Measurements from ENCODE around the gene ERCC5.

ERCC5 gene

DNA sequence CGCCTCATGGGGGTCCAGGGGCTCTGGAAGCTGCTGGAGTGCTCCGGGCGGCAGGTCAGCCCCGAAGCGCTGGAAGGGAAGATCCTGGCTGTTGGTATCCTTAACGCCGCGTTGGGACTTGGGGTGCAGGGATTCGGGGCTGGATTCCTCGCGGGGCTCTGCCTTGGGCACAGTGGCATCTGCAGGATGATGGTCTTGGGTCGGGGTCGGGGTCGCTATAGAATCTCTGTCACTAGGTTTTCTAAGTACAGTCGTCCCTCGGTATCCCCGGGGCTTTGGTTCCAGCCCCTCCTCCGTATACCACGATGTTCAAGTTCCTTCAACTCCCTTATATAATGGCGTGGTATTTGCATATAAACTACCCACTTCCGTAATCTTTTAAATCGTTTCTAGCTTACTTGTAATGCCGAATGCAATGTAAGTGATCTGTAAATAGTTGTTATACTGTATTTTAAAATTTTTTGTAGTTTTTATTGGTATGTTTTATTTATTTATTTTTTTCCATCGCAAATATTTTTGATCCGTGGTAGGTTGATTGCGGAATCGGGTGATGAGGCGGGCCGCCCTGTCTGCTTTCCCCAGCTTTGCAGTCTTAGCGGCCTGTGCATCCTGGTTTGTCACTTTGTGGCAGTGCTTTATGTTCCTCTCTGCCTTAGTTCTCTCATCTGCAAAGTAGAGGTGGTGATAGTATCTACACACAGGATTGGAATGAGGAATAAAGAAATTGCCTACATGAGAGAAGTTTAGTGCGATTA lies 606 bp downstream of the ERCC5 start:
- FAIRE-seq: no peak

DNA sequence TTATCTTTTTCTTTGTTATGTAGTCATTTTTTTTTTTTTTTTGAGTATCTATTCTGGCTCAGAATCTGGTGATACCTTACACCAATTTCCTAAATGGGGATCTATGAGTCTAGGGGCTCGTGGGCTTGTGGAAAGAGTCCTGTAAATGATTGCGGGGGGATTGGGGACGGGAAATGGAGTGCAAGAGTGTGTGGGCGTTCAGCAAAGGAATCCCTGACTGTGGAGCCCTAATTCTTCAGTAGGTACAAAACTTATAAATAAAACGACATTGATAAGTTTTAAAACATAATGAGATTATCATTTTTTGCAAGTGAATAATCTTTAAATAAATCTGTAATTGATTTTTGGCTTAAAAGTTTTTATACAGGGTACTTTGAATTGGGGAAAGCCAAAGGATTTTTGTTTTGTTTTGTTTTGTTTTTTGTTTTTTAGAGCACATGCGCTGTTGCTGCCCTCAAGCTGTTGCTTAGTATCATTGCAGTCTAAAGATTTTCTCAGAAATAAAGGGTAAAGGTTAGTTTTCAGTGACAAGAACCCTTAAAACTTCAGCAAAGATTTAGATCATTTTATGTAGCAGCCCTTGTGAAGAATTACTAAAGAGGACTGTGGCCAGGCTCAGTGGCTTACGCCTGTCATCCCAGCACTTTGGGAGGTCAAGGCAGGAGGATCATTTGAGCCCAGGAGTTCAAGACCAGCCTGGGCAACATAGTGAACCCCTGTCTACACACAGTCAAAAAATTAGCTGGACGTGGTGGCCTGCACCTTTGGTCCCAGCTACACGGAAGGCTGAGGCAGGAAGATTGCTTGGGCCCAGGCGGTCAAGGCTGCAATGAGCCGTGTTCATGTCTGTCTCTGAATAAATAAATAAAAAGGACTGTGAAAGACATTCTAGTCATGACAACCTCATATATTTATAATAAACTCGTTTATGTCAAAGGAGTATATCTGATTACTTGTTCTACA lies 1.7 kb downstream of the ERCC5 start:
- FAIRE-seq: peak; percentile 77

DNA sequence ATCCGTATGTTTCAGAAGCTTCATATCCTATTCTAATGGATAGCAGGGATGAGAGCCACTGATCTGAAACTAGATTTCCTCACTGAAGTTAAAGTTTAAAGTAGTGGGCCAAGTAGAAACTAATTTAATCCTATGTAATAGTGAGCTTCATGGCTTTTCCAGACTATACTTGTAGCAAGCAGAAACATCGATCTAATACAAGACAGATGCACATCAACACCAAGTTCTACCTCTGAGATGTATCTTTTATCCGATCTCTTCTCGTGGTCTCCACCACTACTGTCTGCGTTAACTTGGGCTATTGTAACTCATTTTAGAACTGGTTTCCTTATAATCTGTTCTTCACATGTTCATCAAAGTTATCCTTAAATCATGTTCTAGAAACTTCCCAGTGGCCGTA lies 3.1 kb downstream of the ERCC5 start:
- FAIRE-seq: no peak

DNA sequence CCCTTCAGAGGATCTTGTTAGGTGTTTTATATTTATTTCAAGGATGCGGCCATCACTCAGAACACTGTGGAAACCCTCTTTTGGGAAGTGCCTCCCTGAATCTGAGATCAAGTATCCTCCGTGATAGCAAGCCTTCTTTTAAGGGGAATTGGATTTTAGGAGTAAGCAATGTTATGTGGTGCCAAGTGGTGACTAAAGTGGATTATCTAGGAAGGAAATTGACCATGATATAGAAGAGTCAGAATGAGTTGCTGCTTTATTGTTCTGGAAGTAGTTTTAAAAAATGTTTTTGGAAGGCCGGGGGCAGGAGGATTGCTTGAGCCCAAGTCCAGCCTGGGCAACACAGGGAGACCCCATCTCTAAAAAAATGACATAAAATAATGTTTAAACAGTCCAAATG lies 6.7 kb downstream of the ERCC5 start:
- FAIRE-seq: no peak

DNA sequence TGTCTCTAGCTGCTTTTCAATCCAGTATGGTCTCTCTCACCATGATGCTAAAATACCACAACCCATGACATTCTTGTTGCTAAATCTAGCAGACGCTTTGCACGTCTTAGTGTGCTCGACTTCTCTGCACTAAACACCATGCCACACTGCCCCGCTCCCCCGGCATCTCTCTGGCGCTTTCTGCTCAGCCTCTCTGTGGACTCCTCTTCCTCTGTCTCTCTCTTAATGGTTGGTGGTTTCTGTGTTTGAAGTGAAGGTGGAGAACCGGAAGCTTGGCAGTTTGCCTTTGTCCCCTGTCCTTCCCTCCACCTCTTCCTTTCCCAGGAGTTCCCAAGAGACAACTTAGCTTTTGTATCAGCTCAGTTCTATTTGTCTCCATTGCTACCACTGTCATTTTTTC lies 8.8 kb downstream of the ERCC5 start:
- FAIRE-seq: no peak

DNA sequence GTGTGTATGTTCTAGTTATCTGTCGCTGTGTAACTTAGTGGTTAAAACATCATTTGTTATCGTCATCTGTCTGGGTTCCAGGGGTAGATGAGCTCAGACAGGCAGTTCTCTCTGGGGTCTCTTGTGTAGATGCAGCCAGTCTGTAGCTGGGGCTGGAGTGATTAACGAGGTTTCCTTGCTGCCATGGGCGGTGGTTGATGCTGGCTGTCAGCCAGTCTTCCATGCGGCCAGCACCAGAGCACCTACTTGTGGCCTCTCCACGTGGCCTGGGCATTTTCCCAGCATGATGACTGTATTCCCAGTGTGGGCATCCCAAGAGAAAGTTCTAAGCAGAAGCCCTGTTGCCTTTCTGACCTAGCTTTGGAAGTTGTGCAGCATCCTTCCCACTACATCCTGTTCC lies 10.7 kb downstream of the ERCC5 start:
- FAIRE-seq: no peak

DNA sequence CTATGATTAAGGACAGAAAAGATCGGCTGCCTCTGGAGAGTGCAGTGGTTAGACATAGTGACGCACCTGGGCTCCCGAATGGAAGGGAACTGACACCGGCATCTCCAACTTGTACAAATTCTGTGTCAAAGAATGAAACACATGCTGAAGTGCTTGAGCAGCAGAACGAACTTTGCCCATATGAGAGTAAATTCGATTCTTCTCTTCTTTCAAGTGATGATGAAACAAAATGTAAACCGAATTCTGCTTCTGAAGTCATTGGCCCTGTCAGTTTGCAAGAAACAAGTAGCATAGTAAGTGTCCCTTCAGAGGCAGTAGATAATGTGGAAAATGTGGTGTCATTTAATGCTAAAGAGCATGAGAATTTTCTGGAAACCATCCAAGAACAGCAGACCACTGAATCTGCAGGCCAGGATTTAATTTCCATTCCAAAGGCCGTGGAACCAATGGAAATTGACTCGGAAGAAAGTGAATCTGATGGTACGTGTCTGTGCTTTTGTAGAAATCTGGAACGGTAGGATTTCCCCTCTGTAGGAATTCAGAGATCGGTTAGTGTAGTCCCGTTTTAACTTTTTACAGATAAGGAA lies 16.9 kb downstream of the ERCC5 start:
- FAIRE-seq: no peak

DNA sequence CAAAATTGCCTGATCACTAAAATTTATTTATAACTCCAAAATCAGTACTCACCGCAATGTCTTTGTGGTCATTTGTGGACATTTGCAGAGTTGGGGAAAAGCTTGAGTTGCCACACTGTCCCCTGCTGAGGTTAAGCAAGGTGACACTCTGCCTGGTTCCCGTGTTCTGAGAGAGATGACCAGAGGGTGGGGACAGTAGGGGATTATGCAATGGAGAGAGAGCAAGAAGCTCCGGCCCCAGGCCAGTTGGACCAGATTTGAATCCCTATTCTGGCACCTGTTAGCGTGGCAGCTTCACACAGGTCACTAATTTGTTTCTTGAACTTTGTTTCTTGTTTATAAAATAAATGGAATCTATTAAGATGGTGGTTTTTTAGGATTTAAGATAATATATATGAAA lies 17.8 kb downstream of the ERCC5 start:
- no peak for FAIRE-seq

DNA sequence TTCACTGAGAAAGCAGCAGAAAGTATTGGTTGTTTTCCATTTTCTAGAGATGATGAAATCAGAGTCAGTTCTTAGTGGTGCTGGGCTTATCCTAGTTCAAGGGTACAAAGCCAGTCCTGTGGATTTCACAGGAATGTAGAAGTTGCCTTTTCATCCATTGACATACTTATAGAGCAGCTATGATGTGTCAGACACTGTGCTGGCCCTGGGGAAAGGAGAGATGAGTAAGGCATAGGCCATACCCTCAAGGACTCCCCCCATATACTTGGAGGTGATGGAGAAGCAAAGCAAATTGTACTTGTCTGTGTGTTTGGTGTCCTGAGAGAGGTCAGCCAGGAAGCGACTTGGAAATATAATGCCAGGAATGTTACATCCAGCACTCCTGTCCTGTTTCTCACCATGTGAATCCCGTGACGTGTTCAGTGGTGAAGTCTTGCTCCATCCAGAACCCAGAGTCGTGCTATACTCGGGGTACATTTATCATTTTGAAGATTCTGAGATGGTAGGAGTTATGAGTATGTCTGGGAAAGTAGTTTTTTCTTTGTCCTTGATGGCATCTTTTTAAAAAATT lies 22.6 kb downstream of the ERCC5 start:
- FAIRE-seq: no peak

DNA sequence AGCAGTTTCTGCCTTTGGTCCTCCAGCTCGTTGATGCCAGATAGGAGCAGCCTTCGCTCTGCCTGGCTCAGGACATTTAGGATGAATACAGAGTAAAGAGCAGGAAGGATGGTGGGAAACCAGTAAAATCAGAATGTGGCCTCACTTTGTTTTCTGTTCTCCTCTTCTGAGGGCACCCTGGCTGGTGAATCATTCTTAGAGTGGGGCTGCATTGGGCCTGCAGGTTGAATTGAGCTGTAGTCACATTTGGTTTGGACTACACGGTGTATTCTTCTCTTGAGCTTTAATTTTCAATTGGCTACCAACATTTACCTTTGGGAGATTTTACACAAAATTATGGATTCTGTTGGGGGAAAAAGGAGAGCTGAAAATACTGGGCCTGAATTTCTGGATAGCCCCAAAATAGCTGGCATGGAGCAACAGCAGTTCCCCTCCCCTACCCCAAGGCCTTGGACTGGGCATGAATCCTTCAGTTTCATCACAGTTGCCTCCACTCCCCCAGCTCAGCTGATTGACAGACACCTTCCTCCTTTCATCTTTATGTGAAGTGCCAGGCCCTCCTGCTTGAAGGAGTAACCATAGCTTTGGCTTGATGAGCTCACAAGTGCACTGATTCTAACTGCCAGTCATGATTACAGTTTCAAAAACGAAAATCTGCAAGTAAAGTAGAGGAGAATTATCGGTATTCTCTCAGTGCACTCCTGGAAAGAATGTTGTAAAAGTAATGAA lies 24.3 kb downstream of the ERCC5 start:
- FAIRE-seq: no peak

DNA sequence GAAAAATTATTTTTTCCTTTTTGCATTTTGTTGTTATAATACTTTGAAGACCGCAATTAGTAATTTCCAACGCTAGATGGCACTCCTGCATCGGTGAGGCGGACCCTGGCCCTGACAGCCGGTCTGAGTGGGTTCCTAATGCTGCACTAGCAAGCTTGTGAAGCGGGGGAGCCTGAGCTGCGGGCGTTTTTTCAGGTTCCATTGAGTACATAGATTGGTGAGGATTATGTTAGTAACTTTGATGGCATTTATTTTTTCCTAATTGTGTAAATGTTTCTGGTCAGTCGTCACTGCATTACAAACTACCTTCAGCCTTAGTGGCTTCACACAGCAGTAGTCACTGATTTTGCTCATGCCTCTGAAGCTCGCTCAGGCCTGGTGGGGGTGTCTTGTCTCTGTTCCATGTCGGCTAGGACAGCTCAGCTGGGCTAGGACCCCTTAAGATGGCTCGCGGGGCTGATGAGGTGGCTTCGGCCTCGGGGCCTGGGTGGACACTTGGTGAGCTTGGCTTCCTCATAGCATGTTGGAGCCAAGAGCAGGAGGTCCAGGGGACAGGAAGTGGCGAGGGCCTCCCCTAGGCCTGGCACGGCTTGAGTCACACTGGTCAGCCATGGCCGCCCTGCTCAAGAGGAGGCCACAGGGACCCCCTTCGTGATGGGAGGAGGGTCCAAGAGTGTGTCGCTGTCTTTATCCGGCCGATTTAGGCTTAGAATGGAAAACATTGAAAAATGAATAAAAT lies 25.0 kb downstream of the ERCC5 start:
- no peak for FAIRE-seq

DNA sequence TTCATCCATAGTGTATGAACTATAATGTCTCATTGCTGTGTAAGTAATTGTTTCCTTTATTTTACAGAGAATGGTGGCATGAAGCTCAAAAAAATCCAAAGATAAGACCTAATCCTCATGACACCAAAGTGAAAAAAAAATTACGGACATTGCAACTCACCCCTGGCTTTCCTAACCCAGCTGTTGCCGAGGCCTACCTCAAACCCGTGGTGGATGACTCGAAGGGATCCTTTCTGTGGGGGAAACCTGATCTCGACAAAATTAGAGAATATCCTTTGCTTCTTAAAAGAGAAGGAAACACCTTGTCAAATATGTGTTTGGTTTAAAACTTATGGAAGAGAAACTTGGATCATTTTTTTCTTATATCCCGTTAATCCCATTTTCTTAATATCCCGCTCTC lies 26.3 kb downstream of the ERCC5 start:
- no peak for FAIRE-seq

DNA sequence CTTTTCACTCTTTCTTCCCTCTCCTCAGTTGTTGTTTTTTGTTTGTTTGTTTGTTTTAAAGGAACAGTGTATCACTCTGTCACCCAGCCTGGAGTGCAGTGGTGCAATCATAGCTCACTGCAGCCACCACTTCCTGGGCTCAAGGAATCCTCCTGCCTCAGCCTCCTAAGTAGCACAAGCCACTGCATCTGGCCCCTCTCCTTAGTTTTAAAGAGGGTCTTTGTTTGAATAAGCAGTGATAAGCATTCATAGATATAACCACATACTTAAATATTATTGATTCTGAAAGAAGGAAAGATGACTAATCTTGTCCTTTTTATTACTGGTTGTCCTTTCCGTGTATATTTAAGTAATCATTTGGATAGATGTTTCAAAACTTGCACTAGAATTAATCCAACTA lies 26.7 kb downstream of the ERCC5 start:
- no peak for FAIRE-seq

DNA sequence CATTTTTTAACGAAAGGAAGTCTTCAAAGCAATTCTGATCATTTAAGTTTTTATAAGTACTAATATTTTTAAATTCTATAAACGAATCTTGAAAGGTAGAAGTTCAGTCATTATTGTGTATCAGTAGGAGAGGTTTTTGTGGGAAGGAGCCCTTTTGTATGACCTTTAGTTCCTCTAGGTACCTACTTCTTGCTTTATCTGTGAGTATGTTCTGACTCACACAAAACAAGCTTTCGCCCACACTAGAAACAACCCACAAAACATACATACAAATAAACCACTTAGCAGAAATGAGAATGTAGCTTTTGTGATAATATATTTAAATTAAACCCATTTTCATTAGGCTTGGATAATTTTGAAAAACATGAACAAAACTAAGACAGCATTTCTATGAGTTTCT lies 27.8 kb downstream of the ERCC5 start:
- FAIRE-seq: no peak

DNA sequence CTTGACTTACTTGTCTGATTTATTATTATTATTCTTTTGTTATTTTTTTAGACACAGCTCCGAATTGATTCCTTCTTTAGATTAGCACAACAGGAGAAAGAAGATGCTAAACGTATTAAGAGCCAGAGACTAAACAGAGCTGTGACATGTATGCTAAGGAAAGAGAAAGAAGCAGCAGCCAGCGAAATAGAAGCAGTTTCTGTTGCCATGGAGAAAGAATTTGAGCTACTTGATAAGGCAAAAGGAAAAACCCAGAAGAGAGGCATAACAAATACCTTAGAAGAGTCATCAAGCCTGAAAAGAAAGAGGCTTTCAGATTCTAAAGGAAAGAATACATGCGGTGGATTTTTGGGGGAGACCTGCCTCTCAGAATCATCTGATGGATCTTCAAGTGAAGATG lies 29.4 kb downstream of the ERCC5 start:
- FAIRE-seq: no peak

DNA sequence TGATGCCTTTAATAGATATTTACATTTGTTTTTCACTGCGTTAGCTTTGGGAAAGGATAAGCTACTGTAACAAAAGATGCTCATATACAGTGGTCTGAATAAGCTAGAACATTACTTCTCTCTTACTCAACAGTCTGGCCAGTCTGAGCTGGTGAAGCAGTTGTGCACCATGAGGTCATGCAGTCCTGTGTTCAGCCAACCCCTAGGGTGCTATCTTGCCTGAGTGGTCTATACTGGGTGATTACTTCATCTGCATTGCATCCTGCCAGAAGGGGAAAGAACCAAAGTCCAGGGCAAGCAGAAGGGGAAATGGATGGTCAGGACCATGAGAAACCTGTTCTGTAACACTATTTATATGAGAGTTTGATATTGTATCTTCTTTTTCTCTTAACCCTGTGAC lies 31.5 kb downstream of the ERCC5 start:
- FAIRE-seq: no peak

DNA sequence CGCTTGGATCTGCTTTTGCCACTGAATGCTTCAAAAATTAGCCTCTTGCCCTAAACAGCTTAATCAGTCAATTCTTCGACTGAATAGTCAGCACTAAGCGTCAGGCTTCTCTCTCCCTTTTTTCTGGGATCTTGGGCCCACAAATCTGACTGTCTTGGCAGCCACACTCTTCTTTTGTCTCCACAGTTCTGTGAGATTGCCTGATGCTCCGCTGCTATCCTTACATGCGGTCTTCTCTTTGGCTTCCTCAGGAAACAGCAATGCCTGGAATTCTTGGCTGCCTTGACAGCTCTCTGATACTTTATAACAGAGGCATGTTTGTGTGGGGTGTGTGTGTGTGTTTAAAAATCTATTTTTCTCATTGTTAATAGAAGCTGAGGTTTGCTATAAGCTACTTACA lies 32.6 kb downstream of the ERCC5 start:
- no peak for FAIRE-seq

DNA sequence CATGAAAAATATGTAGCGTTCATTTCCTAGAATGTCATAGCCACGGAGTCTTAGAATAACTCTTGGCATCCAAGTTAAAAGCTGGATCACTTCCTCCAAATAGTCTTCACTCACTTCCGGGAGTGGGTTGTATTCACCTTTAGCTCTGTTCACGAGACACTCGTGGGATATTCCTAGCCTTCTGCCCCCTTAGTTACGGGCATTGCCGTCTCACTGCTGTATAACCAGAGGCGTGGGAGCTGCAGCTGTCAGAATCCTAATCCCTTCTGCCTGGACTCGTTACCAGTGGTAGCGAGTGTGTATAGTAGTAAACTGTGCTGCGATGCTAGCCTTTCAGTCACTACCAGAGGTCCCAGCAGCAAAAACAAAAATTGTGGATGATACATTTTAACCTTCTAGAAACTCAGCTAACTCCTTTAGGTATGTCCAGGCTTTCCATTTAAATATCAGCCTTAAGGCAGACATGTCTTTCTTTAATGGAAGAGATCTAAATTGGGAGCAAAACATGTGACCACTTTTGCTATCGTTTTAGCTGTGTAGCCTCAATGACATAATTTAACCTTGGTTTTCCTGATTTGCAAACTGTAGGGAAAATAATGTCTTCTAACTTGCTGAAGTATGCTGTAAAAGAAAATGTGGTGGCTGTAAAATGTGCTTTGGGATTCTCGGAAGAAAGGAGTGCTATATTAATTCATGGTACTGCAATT lies 34.1 kb downstream of the ERCC5 start:
- no peak for FAIRE-seq

DNA sequence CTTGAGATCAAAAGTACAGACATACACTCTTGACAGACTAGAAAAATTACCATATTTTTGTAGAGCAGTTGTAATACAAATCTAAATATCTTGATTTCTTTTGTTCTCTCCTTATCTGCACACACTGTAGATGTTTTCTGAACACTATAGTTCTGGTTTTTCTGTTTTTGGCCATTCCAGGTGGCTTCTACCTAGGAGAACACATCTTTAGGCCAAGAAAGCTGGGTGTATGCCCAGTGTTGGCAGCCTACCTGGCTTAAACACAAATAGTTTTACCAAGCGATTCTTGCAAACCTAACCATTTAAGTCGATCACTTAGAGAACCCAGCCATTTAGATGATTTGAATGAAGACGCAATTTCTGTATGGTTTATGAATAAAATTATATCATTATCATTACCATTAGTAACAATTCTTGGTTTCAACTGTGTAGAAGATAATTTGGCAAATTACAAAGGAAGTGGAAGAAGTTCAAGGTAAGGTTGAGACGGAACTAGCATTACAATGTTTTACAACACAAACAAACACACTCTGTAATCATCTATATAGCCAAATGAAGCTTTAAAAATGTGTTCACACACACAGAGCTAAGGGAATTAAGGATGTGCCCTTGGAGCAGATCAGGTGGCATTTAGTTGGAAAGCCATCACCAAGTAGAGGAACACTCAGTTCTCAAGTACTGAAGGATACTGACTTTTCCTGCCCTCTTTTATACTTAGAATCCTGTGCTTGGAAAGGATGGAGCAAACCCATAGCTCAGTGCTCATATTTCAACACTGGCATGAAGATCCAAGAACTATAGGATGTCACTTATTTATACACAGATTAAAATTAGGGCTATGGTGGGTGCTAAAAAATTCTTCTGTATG lies 36.2 kb downstream of the ERCC5 start:
- no peak for FAIRE-seq

DNA sequence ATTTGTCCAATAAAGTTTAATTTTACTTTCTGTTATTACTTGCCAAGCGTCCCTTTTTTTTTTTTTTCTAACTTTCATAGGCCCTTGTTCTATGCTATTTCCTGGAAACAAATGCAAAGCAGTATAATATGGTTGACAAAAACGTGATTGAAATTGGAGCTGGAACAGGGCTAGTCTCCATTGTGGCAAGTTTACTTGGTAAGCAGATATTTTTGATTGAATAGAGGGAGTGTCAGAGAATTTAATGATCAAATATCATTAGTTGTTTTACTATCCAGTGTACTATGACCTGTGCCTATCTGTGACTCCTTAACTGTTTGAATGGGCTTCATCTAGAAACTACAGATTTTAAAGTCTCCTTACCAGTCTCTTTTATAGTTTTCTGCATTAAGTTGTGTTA lies 46.7 kb downstream of the ERCC5 start:
- FAIRE-seq: no peak
